ENCODE data around the gene FAM227B. TPM values are rescaled to one million over a fixed set of nuclear protein-coding genes. Genes with fewer than 3 reads are reported as not detected.

Gene FAM227B
- total RNA-seq, 2 experiments from 2014 or later, result 6.0 to 6.1 TPM

DNA sequence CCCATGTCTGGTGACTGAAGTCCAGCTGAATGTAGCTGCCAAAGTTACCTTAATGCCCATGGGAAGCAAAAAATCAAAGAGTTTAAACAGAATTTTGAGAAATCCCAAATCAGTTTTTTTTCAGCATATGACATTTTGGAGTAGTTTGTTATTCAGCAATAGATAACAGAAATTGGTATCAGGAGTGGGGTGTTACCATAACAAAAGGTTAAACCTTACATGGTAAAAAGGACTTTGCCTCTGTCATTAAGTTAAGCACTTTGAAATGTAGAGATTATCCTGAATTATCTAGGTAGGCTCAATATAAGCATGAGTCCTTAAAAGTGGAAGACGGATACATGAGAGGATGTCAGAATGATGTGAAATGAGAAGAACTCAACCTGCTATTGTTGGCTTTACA lies 32.3 kb upstream of the FAM227B start:
- no peaks in the 10 kb centered on the region for H3K27me3 Mint-ChIP-seq
- DNase-seq (no peak), ATAC-seq (no peak)
- no peak overlapping the region for H3K4me3 Mint-ChIP-seq
- intact Hi-C loops (cut with micrococcal nuclease), result no loop called here
- peaks cover 6% of the 10 kb centered on the region for H3K9me3 Mint-ChIP-seq
- POLR2A ChIA-PET, result no interaction called here
- no peaks in the 10 kb centered on the region for H3K36me3 Mint-ChIP-seq (ENCODE audit: low read depth)
- TF ChIP-seq, protein P1, sequence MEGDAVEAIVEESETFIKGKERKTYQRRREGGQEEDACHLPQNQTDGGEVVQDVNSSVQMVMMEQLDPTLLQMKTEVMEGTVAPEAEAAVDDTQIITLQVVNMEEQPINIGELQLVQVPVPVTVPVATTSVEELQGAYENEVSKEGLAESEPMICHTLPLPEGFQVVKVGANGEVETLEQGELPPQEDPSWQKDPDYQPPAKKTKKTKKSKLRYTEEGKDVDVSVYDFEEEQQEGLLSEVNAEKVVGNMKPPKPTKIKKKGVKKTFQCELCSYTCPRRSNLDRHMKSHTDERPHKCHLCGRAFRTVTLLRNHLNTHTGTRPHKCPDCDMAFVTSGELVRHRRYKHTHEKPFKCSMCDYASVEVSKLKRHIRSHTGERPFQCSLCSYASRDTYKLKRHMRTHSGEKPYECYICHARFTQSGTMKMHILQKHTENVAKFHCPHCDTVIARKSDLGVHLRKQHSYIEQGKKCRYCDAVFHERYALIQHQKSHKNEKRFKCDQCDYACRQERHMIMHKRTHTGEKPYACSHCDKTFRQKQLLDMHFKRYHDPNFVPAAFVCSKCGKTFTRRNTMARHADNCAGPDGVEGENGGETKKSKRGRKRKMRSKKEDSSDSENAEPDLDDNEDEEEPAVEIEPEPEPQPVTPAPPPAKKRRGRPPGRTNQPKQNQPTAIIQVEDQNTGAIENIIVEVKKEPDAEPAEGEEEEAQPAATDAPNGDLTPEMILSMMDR (IDR thresholded peaks at IDR 0.05), result no peak
- no peaks in the 10 kb centered on the region for H3K4me1 Mint-ChIP-seq (ENCODE audit: low read depth)
- no peak overlapping the region for H3K27ac Mint-ChIP-seq
- CTCF ChIA-PET, result no interaction called here

DNA sequence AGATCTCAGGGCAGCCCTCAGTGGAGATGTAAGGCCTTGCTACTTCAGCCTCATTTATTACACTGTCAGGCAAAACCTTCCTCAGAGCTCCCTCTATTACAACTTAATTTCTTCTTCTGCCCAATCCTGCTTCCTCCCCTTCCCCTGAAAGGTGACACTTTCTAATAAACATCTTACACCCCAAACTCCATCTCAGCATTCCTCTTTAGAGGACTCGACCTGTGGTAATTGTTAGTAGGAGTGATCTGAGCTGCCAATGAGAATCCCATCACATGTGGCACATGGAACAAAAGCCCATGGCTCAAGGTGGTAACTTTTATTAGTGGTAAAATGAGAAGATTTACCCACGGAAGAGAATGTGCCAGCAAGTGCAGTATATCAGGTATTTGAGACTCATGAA lies 30.1 kb upstream of the FAM227B start:
- POLR2A ChIA-PET, result no interaction called here
- H3K27ac Mint-ChIP-seq, result no peak overlapping the region
- H3K4me3 Mint-ChIP-seq, result no peak overlapping the region
- peaks cover 6% of the 10 kb centered on the region for H3K9me3 Mint-ChIP-seq
- TF ChIP-seq, protein P1 (IDR thresholded peaks at IDR 0.05), result no peak
- no peaks in the 10 kb centered on the region for H3K27me3 Mint-ChIP-seq
- no peaks in the 10 kb centered on the region for H3K36me3 Mint-ChIP-seq (ENCODE audit: low read depth)
- intact Hi-C loops (cut with micrococcal nuclease), result no loop called here
- ATAC-seq, result no peak
- CTCF ChIA-PET, result no interaction called here
- no peak for DNase-seq
- H3K4me1 Mint-ChIP-seq (ENCODE audit: low read depth), result no peaks in the 10 kb centered on the region

DNA sequence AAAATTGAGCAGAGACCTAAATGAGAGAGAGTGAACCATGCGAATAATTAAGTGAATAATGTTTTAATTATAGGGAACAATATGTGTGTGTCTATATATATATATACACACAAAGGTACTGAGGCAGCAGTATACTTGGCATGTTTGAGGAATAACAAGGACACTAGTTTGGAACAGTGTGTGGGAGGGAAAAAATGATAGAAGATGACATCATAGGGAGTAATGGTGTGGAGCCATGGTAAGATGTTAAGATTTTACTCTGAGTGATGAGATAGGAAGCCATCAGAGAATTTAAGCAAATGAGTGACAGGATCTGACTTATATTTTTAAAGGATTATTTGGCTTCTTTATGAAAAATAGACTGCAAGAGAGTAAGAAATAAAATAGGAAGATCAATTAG lies 29.4 kb upstream of the FAM227B start:
- ChIA-PET CTCF (no interaction called here), POLR2A (no interaction called here)
- ATAC-seq (no peak), DNase-seq (no peak)
- H3K27ac Mint-ChIP-seq, result no peak overlapping the region
- TF ChIP-seq, protein P1 (IDR thresholded peaks at IDR 0.05), result no peak
- no peaks in the 10 kb centered on the region for H3K4me1 Mint-ChIP-seq (ENCODE audit: low read depth)
- intact Hi-C loops (cut with micrococcal nuclease), result no loop called here
- no peaks in the 10 kb centered on the region for H3K27me3 Mint-ChIP-seq
- no peaks in the 10 kb centered on the region for H3K36me3 Mint-ChIP-seq (ENCODE audit: low read depth)
- H3K9me3 Mint-ChIP-seq, result peaks cover 6% of the 10 kb centered on the region
- no peak overlapping the region for H3K4me3 Mint-ChIP-seq

DNA sequence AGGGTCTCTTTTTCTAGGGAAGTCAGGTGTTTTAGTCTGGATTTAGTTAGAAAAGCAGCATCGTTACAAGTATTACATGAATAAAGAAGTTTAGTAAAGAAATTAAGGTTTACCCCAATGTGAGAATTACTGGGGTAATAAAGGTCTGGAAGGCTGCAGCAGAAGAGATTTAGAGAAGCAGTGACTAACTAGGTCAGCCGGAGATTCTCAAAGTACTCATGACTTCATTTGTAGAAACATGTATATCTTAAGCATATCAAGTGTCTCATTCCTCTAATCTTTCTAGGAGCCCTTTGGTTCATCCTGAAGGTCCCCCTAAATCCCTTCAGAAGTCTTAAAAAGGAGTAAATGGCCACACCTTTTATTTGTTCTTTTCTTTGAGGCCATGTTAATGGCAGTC lies 26.3 kb upstream of the FAM227B start:
- Mint-ChIP-seq H3K36me3 (ENCODE audit: low read depth) (peaks cover 9% of the 10 kb centered on the region), H3K27me3 (no peaks in the 10 kb centered on the region), H3K9me3 (no peaks in the 10 kb centered on the region), H3K27ac (no peak overlapping the region), H3K4me3 (no peak overlapping the region), H3K4me1 (ENCODE audit: low read depth) (no peaks in the 10 kb centered on the region)
- POLR2A ChIA-PET, result no interaction called here
- CTCF ChIA-PET, result no interaction called here
- intact Hi-C loops (cut with micrococcal nuclease), result no loop called here
- DNase-seq (no peak), ATAC-seq (no peak)
- TF ChIP-seq, protein P1 (IDR thresholded peaks at IDR 0.05), result no peak

DNA sequence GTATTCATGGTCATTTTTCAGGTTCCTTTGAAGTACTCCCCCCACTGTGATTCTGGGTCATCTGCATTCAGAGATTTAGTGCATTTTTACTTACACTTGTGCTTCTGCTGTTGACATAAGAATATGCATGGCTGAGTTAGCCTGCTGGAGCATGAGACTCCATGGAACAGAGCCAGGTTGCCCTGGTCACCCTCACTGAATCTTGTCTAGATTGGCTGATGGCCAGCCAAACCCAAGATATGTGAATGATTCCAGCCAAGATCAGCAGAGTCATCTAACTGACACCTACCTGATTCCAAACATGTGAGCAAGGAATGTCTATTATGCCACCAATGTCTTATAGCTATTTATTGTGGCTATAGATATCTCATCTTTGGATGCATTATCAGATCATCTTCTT lies 25.3 kb upstream of the FAM227B start:
- no peak for ATAC-seq
- no peak overlapping the region for H3K27ac Mint-ChIP-seq
- TF ChIP-seq, protein P1 (IDR thresholded peaks at IDR 0.05), result no peak
- intact Hi-C loops (cut with micrococcal nuclease), result no loop called here
- H3K27me3 Mint-ChIP-seq, result no peaks in the 10 kb centered on the region
- H3K36me3 Mint-ChIP-seq (ENCODE audit: low read depth), result peaks cover 9% of the 10 kb centered on the region
- POLR2A ChIA-PET, result no interaction called here
- no peaks in the 10 kb centered on the region for H3K4me1 Mint-ChIP-seq (ENCODE audit: low read depth)
- CTCF ChIA-PET, result no interaction called here
- no peak for DNase-seq
- no peak overlapping the region for H3K4me3 Mint-ChIP-seq
- H3K9me3 Mint-ChIP-seq, result no peaks in the 10 kb centered on the region
